ENCODE measurements around the gene TNFRSF11A. TPM values are rescaled to one million over a fixed set of nuclear protein-coding genes. Genes with fewer than 3 reads are reported as not detected.

Gene TNFRSF11A
- total RNA-seq, 1 experiment from 2014 or later = 0.16 TPM

DNA sequence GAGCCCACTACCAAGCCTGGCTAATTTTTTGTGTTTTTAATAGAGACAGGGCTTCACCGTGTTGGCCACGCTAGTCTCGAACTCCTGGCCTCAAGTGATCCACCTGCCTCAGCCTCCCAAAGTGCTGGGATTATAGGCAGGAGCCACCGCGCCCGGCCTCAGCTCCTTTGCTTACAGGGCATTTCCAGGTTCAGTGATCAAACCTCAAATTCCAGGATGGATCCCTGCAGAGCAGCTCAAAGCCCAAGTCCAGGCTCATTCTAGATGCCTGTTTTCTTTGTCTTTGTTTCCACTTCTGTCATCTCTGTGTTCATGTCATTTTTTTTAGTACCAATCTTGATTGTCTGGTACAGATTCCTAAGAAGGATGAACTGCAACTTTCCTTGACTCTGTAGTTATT lies 41.9 kb downstream of the TNFRSF11A start:
- Mint-ChIP-seq H3K36me3 (ENCODE audit: insufficient read depth, unreplicated experiment) (no peaks in the 10 kb centered on the region), H3K27ac (ENCODE audit: unreplicated experiment) (no peak overlapping the region), H3K9me3 (ENCODE audit: unreplicated experiment) (no peaks in the 10 kb centered on the region), H3K4me3 (ENCODE audit: unreplicated experiment) (no peak overlapping the region), H3K4me1 (ENCODE audit: low read depth, unreplicated experiment) (no peaks in the 10 kb centered on the region), H3K27me3 (ENCODE audit: insufficient read depth, unreplicated experiment) (peaks cover 2% of the 10 kb centered on the region)
- H3K4me3 ChIP-seq (ENCODE audit: low read depth, low read length) = no peak overlapping the region
- H3K36me3 ChIP-seq (ENCODE audit: control insufficient read depth, insufficient read depth, low read length) = no peaks in the 10 kb centered on the region
- TF ChIP-seq, protein P1, sequence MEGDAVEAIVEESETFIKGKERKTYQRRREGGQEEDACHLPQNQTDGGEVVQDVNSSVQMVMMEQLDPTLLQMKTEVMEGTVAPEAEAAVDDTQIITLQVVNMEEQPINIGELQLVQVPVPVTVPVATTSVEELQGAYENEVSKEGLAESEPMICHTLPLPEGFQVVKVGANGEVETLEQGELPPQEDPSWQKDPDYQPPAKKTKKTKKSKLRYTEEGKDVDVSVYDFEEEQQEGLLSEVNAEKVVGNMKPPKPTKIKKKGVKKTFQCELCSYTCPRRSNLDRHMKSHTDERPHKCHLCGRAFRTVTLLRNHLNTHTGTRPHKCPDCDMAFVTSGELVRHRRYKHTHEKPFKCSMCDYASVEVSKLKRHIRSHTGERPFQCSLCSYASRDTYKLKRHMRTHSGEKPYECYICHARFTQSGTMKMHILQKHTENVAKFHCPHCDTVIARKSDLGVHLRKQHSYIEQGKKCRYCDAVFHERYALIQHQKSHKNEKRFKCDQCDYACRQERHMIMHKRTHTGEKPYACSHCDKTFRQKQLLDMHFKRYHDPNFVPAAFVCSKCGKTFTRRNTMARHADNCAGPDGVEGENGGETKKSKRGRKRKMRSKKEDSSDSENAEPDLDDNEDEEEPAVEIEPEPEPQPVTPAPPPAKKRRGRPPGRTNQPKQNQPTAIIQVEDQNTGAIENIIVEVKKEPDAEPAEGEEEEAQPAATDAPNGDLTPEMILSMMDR (IDR thresholded peaks at IDR 0.05; ENCODE audit: insufficient read depth in 1 of 2, low read depth in 1 of 2, low read length in 1 of 2, severe bottlenecking in 1 of 2, unreplicated experiment in 1 of 2) = no peak
- ChIA-PET POLR2A (no interaction called here), CTCF (no interaction called here)
- DNase-seq = no peak
- no peaks in the 10 kb centered on the region for H3K27me3 ChIP-seq (replicated peaks; ENCODE audit: control insufficient read depth, insufficient read depth, low read length)
- H3K4me1 ChIP-seq = no peaks in the 10 kb centered on the region
- intact Hi-C loops (cut with micrococcal nuclease; ENCODE audit: unreplicated experiment) = no loop called here
- no peaks in the 10 kb centered on the region for H3K9me3 ChIP-seq
- no TSS peak for BruUV-seq (replicated peaks)

DNA sequence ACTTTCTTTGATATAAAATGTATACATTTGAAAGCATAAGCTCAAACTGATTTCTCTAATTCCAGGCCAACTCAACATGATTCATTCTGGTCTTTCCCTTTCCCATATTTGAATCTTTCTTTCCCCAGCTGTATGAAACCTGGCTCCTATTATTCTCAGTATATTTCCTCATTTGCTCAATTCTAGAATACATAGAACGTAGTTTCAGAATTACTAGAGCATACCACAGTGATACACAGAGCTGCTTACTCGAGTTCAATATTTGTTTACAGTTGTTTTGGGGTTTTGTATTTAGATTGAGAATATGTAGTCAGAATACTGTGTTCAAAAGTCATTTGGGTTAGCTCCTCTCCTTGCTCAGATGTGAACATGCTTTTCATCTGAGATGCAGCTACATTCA lies 43.0 kb downstream of the TNFRSF11A start:
- ChIA-PET POLR2A (no interaction called here), CTCF (no interaction called here)
- no peak overlapping the region for H3K27ac Mint-ChIP-seq (ENCODE audit: unreplicated experiment)
- H3K9me3 ChIP-seq = no peaks in the 10 kb centered on the region
- intact Hi-C loops (cut with micrococcal nuclease; ENCODE audit: unreplicated experiment) = no loop called here
- no peaks in the 10 kb centered on the region for H3K9me3 Mint-ChIP-seq (ENCODE audit: unreplicated experiment)
- no peaks in the 10 kb centered on the region for H3K36me3 Mint-ChIP-seq (ENCODE audit: insufficient read depth, unreplicated experiment)
- H3K4me3 Mint-ChIP-seq (ENCODE audit: unreplicated experiment) = no peak overlapping the region
- TF ChIP-seq, protein P1 (IDR thresholded peaks at IDR 0.05; ENCODE audit: insufficient read depth in 1 of 2, low read depth in 1 of 2, low read length in 1 of 2, severe bottlenecking in 1 of 2, unreplicated experiment in 1 of 2) = no peak
- DNase-seq = no peak
- no TSS peak for BruUV-seq (replicated peaks)
- H3K4me1 Mint-ChIP-seq (ENCODE audit: low read depth, unreplicated experiment) = no peaks in the 10 kb centered on the region
- H3K4me3 ChIP-seq (ENCODE audit: low read depth, low read length) = no peak overlapping the region
- H3K27me3 Mint-ChIP-seq (ENCODE audit: insufficient read depth, unreplicated experiment) = peaks cover 2% of the 10 kb centered on the region
- H3K4me1 ChIP-seq = no peaks in the 10 kb centered on the region
- H3K27me3 ChIP-seq (replicated peaks; ENCODE audit: control insufficient read depth, insufficient read depth, low read length) = no peaks in the 10 kb centered on the region
- H3K36me3 ChIP-seq (ENCODE audit: control insufficient read depth, insufficient read depth, low read length) = no peaks in the 10 kb centered on the region

DNA sequence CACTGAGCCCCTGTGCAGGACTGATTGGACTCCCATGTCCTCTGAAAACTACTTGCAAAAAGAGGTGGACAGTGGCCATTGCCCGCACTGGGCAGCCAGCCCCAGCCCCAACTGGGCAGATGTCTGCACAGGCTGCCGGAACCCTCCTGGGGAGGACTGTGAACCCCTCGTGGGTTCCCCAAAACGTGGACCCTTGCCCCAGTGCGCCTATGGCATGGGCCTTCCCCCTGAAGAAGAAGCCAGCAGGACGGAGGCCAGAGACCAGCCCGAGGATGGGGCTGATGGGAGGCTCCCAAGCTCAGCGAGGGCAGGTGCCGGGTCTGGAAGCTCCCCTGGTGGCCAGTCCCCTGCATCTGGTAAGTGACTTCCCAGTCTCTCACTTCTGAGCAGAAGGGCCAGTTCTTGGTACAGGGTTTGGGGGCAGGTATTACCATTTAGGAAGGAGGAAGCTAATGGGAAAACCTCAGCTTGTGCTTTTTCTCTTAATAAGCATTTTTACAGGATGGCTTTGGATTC lies 44.1 kb downstream of the TNFRSF11A start:
- H3K4me1 Mint-ChIP-seq (ENCODE audit: low read depth, unreplicated experiment) = no peaks in the 10 kb centered on the region
- BruUV-seq (replicated peaks) = no TSS peak
- Histone ChIP-seq H3K9me3 (no peaks in the 10 kb centered on the region), H3K4me3 (ENCODE audit: low read depth, low read length) (no peak overlapping the region), H3K27me3 (replicated peaks; ENCODE audit: control insufficient read depth, insufficient read depth, low read length) (no peaks in the 10 kb centered on the region), H3K4me1 (no peaks in the 10 kb centered on the region), H3K36me3 (ENCODE audit: control insufficient read depth, insufficient read depth, low read length) (no peaks in the 10 kb centered on the region)
- H3K36me3 Mint-ChIP-seq (ENCODE audit: insufficient read depth, unreplicated experiment) = no peaks in the 10 kb centered on the region
- H3K27me3 Mint-ChIP-seq (ENCODE audit: insufficient read depth, unreplicated experiment) = peaks cover 2% of the 10 kb centered on the region
- CTCF ChIA-PET = no interaction called here
- TF ChIP-seq, protein P1 (IDR thresholded peaks at IDR 0.05; ENCODE audit: insufficient read depth in 1 of 2, low read depth in 1 of 2, low read length in 1 of 2, severe bottlenecking in 1 of 2, unreplicated experiment in 1 of 2) = no peak
- no peak overlapping the region for H3K27ac Mint-ChIP-seq (ENCODE audit: unreplicated experiment)
- no peaks in the 10 kb centered on the region for H3K9me3 Mint-ChIP-seq (ENCODE audit: unreplicated experiment)
- intact Hi-C loops (cut with micrococcal nuclease; ENCODE audit: unreplicated experiment) = no loop called here
- H3K4me3 Mint-ChIP-seq (ENCODE audit: unreplicated experiment) = no peak overlapping the region
- no peak for DNase-seq
- POLR2A ChIA-PET = no interaction called here
